HK-2 (cell line): ENCODE measurements around the gene ZNF143.
A peak's percentile ranks its signal among the peaks of the same experiment; 100 is the strongest.
"Not testable (repeated sequence)": the region's sequence is repeated elsewhere in the genome, so short reads cannot be mapped to it uniquely, and the experiment has no call there.

Source experiments
- DNase-seq: peaks from one replicate; pipeline ENCODE4 v3.0.0-alpha.2; 2018; ENCODE audit not compliant: unreplicated experiment

Gene ZNF143

GRCh38 chr11:9460322-9461062, at the start of gene ZNF143:
TSS of gene ZNF143 (plus strand) at chr11:9461012. CDS start at chr11:9471309, 10,297 bp downstream.
- DNase-seq = peak; percentile 98

GRCh38 chr11:9428706-9429105, 32.1 kb upstream of the ZNF143 start:
- no peak for DNase-seq

- no peak for DNase-seq
Observed at GRCh38 chr11:9438611-9439010, 22.2 kb upstream of the ZNF143 start.

GRCh38 chr11:9446230-9446629, 14.6 kb upstream of the ZNF143 start:
- no peak for DNase-seq

GRCh38 chr11:9448576-9449352, 12.0 kb upstream of the ZNF143 start:
- no peak for DNase-seq

GRCh38 chr11:9452023-9452422, 8.8 kb upstream of the ZNF143 start:
- DNase-seq = not testable (repeated sequence)

GRCh38 chr11:9455722-9456121, 5.1 kb upstream of the ZNF143 start:
- no peak for DNase-seq

- peak; percentile 21 for DNase-seq
Observed at GRCh38 chr11:9459667-9460321, 1.0 kb upstream of the ZNF143 start.

- DNase-seq = peak; percentile 80
Observed at GRCh38 chr11:9461063-9461759, 399 bp downstream of the ZNF143 start.

GRCh38 chr11:9461760-9462134, 935 bp downstream of the ZNF143 start:
- DNase-seq = no peak

- DNase-seq = no peak
Observed at GRCh38 chr11:9462172-9462799, 1.5 kb downstream of the ZNF143 start.

- DNase-seq = no peak
Observed at GRCh38 chr11:9462806-9463537, 2.2 kb downstream of the ZNF143 start.

- no peak for DNase-seq
Observed at GRCh38 chr11:9470765-9471164, 10.0 kb downstream of the ZNF143 start.

- DNase-seq = no peak
Observed at GRCh38 chr11:9473408-9473807, 12.6 kb downstream of the ZNF143 start.

- DNase-seq = no peak
Observed at GRCh38 chr11:9479899-9480298, 19.1 kb downstream of the ZNF143 start.

GRCh38 chr11:9489080-9489765, 28.4 kb downstream of the ZNF143 start:
- no peak for DNase-seq

- no peak for DNase-seq
Observed at GRCh38 chr11:9490376-9490775, 29.6 kb downstream of the ZNF143 start.

GRCh38 chr11:9493492-9493891, 32.7 kb downstream of the ZNF143 start:
- DNase-seq = no peak

- DNase-seq = no peak
Observed at GRCh38 chr11:9494316-9494715, 33.5 kb downstream of the ZNF143 start.

- no peak for DNase-seq
Observed at GRCh38 chr11:9495803-9496514, 35.1 kb downstream of the ZNF143 start.
